Muscle layer of duodenum (tissue), 2 donors: Measurements from ENCODE around the gene ZNF536.
"Not testable (repeated sequence)": the region's sequence is repeated elsewhere in the genome, so short reads cannot be mapped to it uniquely, and the experiment has no call there.

ENCODE experiments used
- H3K27ac ChIP-seq: one replicate; pipeline ENCODE4 v1.7.0; 2013; ENCODE audit warnings: mild to moderate bottlenecking, low read length
- H3K27me3 ChIP-seq: one replicate; pipeline ENCODE4 v1.7.0; 2013; ENCODE audit warnings: low read depth, mild to moderate bottlenecking, control low read depth, low read length
- H3K36me3 ChIP-seq, 2 donors: one replicate each; pipeline ENCODE4 v1.7.0; 2013; ENCODE audit warnings: low read length in 2 of 2, control low read depth in 1 of 2, mild to moderate bottlenecking in 1 of 2; ENCODE audit not compliant: insufficient read depth in 2 of 2, control insufficient read depth in 1 of 2
- H3K4me1 ChIP-seq, 2 donors: one replicate each; pipeline ENCODE4 v1.7.0; 2013; ENCODE audit warnings: low read length in 2 of 2, mild to moderate bottlenecking in 2 of 2, control low read depth in 1 of 2, moderate library complexity in 1 of 2; ENCODE audit not compliant: insufficient read depth in 2 of 2, control insufficient read depth in 1 of 2
- H3K4me3 ChIP-seq, 2 donors: one replicate each; pipeline ENCODE4 v1.7.0; 2013; ENCODE audit warnings: low read length in 2 of 2, low read depth in 1 of 2, mild to moderate bottlenecking in 1 of 2
- H3K9me3 ChIP-seq, 2 donors: one replicate each; pipeline ENCODE4 v1.7.0; 2013; ENCODE audit warnings: low read length in 2 of 2, control low read depth in 1 of 2, mild to moderate bottlenecking in 1 of 2; ENCODE audit not compliant: control insufficient read depth in 1 of 2
- donor health status: healthy.

ZNF536 gene

GRCh38 chr19:30393729-30394480 is 21.7 kb downstream of the ZNF536 start:
- Histone ChIP-seq H3K4me1 (no peaks in the 10 kb centered on the region), H3K27ac (no peak overlapping the region), H3K9me3 (no peaks in the 10 kb centered on the region), H3K27me3 (no peaks in the 10 kb centered on the region), H3K4me3 (no peak overlapping the region), H3K36me3 (no peaks in the 10 kb centered on the region)

DNA sequence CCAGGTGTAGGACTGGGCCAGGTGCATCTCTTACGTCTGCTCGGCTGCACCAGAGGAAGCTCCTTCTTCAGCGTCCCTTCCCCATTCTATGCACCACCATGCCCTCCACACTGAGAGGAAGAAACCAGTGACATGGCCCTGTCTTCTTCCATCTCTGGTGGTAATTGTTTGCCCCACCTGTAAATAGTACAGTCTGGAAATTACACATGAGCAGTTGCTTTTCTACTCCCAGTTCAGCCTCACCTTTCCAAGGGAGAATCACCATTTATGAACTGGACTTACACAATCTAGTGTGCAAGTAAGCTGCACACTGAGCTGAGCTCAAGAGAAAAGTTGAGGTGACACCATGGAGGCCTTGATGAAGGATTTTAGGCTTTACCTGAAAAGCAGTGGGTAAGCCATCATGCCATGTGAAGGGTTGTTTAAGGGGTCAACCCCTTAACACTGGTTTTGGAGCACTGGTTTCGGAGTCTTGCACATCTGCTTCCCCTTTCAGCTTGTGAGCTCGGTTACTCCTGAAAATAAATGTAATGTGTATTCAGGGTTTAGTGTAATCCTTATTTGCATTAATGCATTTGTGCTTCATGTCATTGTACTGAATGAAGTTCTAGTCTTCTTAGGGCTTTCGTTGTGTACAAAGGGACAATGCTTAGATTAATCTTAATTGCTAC is 22.4 kb downstream of the ZNF536 start:
- no peaks in the 10 kb centered on the region for H3K9me3 ChIP-seq
- H3K27me3 ChIP-seq = no peaks in the 10 kb centered on the region

GRCh38 chr19:30395283-30395682 is 23.1 kb downstream of the ZNF536 start:
- no peaks in the 10 kb centered on the region for H3K4me1 ChIP-seq
- no peaks in the 10 kb centered on the region for H3K36me3 ChIP-seq
- H3K4me3 ChIP-seq = no peak overlapping the region
- H3K27ac ChIP-seq = no peak overlapping the region
- H3K9me3 ChIP-seq = no peaks in the 10 kb centered on the region
- no peaks in the 10 kb centered on the region for H3K27me3 ChIP-seq

More for the DNA sequence above, 22.4 kb downstream of the ZNF536 start:
- Histone ChIP-seq H3K4me3 (no peak overlapping the region), H3K4me1 (no peaks in the 10 kb centered on the region), H3K36me3 (no peaks in the 10 kb centered on the region), H3K27ac (no peak overlapping the region)

DNA sequence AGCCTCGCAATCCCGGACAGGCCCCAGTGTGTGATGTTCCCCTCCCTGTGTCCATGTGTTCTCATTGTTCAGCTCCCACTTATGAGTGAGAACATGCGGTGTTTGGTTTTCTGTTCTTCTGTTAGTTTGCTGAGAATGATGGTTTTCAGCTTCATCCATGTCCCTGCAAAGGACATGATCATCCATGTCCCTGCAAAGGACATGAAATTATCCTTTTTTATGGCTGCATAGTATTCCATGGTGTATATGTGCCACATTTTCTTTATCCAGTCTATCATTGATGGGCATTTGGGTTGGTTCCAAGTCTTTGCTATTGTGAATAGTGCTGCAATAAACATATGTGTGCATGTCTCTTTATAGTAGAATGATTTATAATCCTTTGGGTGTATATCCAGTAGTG is 26.4 kb downstream of the ZNF536 start:
- H3K4me3 ChIP-seq, H3K36me3 ChIP-seq, H3K27ac ChIP-seq, H3K4me1 ChIP-seq, H3K27me3 ChIP-seq, H3K9me3 ChIP-seq: not testable (repeated sequence)

DNA sequence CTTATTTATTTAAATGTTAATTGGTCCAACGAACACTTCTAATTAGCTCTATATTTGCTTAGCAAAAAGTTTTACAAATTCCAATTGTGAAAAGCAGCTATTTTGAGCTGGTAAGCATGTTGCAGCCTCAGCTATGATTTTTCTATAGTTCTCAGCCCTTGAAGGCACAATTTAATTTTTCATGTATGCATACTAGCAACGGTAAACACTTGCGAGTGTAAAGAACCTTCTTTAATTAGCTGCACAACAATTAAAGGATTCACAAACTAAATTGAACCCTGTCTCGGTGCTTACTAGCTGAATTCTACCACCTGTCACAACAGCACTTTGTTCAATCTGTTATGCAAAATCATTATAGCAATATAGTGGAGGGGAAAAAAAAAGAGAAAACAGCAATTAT is 29.8 kb downstream of the ZNF536 start:
- H3K36me3 ChIP-seq = no peaks in the 10 kb centered on the region
- H3K4me1 ChIP-seq = no peaks in the 10 kb centered on the region
- no peak overlapping the region for H3K4me3 ChIP-seq
- no peaks in the 10 kb centered on the region for H3K9me3 ChIP-seq
- H3K27ac ChIP-seq = no peak overlapping the region
- H3K27me3 ChIP-seq = no peaks in the 10 kb centered on the region

DNA sequence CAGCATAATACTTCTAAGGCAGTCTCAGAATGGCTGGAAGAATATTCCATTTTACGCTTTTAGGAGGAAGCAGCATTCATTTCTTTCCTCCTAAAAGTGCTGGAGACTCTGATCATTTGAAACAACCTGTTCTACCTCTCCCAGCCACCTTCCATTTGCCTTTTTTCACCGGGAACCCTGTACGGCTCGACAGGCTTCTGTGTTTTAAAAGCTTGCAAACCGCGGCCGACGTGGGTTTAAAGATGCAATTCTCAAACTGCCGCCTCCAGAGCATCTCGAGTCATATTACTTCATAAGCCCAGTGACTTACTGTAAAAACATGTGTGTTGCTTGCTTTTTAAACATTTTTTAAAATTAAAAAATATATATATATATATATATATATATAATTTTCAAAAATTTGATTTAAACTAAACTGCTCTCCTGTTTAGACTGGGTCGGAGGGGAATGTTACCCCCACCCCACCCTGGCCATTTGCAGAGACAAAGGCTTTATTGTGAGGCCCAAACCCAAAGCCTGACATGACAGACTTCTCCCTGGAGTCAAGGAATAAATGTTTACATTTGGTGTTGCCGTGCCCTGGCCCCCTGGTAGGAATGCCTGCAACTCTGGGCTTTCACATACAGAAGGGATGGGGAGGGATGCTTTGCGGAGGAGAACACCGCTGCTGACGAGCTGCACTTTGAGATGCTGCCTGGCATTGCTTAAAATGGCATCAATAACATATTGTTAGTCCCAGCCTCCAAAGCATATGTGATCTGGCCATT is 30.4 kb downstream of the ZNF536 start:
- Histone ChIP-seq H3K36me3 (no peaks in the 10 kb centered on the region), H3K4me1 (no peaks in the 10 kb centered on the region), H3K4me3 (no peak overlapping the region), H3K27ac (no peak overlapping the region), H3K9me3 (no peaks in the 10 kb centered on the region), H3K27me3 (no peaks in the 10 kb centered on the region)

DNA sequence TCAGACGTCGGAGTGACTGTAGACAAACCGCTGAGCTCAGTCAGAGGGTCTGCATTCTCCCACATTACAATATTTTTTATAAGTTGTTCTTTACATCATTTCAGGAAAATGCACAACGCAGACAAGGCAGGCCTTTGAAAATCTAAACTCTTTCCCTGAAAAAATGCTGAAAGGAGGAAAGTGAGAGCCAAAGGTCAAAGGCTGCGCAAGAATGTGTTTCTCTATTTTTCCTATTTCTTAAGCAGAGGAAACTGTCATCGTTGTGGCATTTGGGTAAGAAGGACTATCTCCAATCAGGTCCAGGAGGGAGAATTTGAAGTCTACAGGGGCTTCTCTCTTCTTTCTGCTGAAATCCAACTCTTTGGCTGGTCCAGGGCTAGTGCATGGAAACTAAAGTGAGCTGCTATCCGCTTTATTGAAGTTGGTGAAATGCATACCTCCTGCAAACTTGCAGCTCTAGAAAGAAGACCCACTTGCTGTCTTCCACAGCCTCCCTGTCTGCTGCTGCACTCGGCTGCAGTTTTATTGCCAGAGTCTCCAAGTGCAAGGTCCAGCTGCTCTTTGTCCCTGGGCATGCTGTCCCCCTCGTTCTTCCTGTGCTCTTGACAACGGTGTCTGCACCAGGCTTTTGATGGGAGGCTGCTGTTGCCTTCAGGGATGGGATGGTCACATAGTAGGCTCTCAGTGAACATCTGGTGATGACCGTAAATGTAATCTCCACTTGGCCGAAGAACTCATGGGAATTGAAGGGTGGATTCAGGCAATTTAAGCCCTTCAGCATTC is 31.2 kb downstream of the ZNF536 start:
- no peak overlapping the region for H3K4me3 ChIP-seq
- H3K27me3 ChIP-seq = no peaks in the 10 kb centered on the region
- H3K27ac ChIP-seq = no peak overlapping the region
- no peaks in the 10 kb centered on the region for H3K36me3 ChIP-seq
- no peaks in the 10 kb centered on the region for H3K4me1 ChIP-seq
- no peaks in the 10 kb centered on the region for H3K9me3 ChIP-seq

GRCh38 chr19:30406220-30407067 is 34.3 kb downstream of the ZNF536 start:
- H3K4me1 ChIP-seq = no peaks in the 10 kb centered on the region
- no peak overlapping the region for H3K27ac ChIP-seq
- no peaks in the 10 kb centered on the region for H3K27me3 ChIP-seq

DNA sequence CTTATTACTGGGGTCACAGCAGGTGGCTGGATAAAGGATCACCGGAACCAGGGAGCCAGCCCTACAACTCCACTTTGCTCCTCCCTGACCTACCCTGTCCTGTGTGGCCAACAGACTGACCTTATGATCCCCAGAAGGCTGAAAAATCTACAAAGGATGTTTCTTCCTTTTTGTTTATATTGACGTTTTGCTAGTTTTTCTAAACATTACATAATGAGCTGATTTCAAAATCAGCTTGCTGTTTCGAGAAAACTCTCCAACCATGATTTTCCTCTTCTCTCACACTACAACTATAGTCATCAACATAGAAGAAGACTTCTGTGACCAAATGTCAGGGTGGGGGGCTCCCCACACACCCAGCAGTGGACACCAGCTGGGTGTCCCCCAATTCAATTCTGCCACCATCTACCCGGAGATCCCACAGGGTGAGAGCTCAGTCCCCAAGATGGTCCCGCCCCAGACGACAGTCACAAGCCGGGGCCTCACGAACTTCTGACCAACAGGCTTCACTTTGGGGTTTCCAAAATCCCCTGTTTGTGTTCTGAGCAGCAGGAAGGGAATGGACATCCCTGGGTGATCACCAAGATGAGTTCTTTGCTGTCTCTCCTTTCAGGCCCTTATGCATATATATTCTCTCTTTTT is 35.0 kb downstream of the ZNF536 start:
- no peaks in the 10 kb centered on the region for H3K9me3 ChIP-seq
- no peak overlapping the region for H3K4me3 ChIP-seq
- no peaks in the 10 kb centered on the region for H3K27me3 ChIP-seq
- H3K36me3 ChIP-seq = no peaks in the 10 kb centered on the region
- H3K27ac ChIP-seq = no peak overlapping the region
- H3K4me1 ChIP-seq = no peaks in the 10 kb centered on the region

More at GRCh38 chr19:30406220-30407067, 34.3 kb downstream of the ZNF536 start:
- no peaks in the 10 kb centered on the region for H3K9me3 ChIP-seq
- H3K4me3 ChIP-seq = no peak overlapping the region
- no peaks in the 10 kb centered on the region for H3K36me3 ChIP-seq

- no peak overlapping the region for H3K27ac ChIP-seq
- no peaks in the 10 kb centered on the region for H3K9me3 ChIP-seq
- no peaks in the 10 kb centered on the region for H3K27me3 ChIP-seq
- no peaks in the 10 kb centered on the region for H3K4me1 ChIP-seq
- H3K36me3 ChIP-seq = no peaks in the 10 kb centered on the region
- no peak overlapping the region for H3K4me3 ChIP-seq
Observed at GRCh38 chr19:30408734-30409301, 36.6 kb downstream of the ZNF536 start.
